Transverse colon (tissue), 4 donors: ENCODE data around the gene NLGN1. TPM values are rescaled to one million over a fixed set of nuclear protein-coding genes. Genes with fewer than 3 reads are reported as not detected.

Source experiments
- DNase-seq: peaks from one replicate; pipeline ENCODE4 v3.0.0-alpha.2; 2019
- H3K27ac ChIP-seq, 4 donors: fragments of 200-600 bp; sonication (generic); 2 replicates each; pipeline ENCODE4 v1.5.1; 2016 to 2018; ENCODE audit warnings: inconsistent platforms in 4 of 4
- H3K27me3 ChIP-seq: fragments of 200-600 bp; sonication (generic); 2 replicates; pipeline ENCODE4 v1.5.1; 2017; ENCODE audit warnings: inconsistent platforms
- H3K36me3 ChIP-seq, 4 donors: fragments of 200-600 bp; sonication (generic); 2 replicates each; pipeline ENCODE4 v1.5.1; 2017 to 2019; ENCODE audit warnings: inconsistent platforms in 4 of 4
- H3K4me1 ChIP-seq, 4 donors: fragments of 200-600 bp; sonication (generic); 2 replicates each; pipeline ENCODE4 v1.5.1; 2017 to 2020; ENCODE audit warnings: inconsistent platforms in 4 of 4
- H3K4me3 ChIP-seq, 4 donors: fragments of 200-600 bp; sonication (generic); 1 replicate in 1 of 4; 2 replicates in 3 of 4; pipeline versions ENCODE4 v1.5.1 to v1.6.1; 2017 to 2019; ENCODE audit warnings: inconsistent platforms in 4 of 4
- H3K9me3 ChIP-seq, 2 donors: fragments of 200-600 bp; sonication (generic); 2 replicates each; pipeline ENCODE4 v1.5.1; 2017 to 2019; ENCODE audit warnings: inconsistent platforms in 2 of 2
- CTCF ChIP-seq, 5 experiments: fragments of 200-600 bp in 3 of 5; fragments of 450-650 bp in 2 of 5; sonication (generic) in 3 of 5; IDR thresholded peaks; 1 replicate in 2 of 5; 2 replicates in 3 of 5; pipeline ENCODE4 v1.5.1; 2016 to 2017; ENCODE audit warnings: antibody characterized with exemption in 5 of 5, inconsistent platforms in 3 of 5, mild to moderate bottlenecking in 2 of 5, moderate library complexity in 1 of 5
- EP300 ChIP-seq: sonication (generic); formaldehyde crosslinking; IDR thresholded peaks from one replicate; pipeline ENCODE4 v1.6.1; 2017; ENCODE audit warnings: antibody characterized with exemption, low read depth
- POLR2A ChIP-seq: fragments of 450-650 bp; IDR thresholded peaks from one replicate; pipeline ENCODE4 v1.6.1; 2016; ENCODE audit warnings: antibody characterized with exemption, mild to moderate bottlenecking, moderate library complexity
- POLR2AphosphoS5 ChIP-seq, 3 donors: sonication (generic); formaldehyde crosslinking; IDR thresholded peaks; one replicate each; pipeline ENCODE4 v1.6.1; 2016; ENCODE audit warnings: antibody characterized with exemption in 3 of 3
- WGBS, 2 donors: methylation state at CpG; one replicate each; pipeline ENCODE4 v1.1.5; 2018; ENCODE audit warnings: low coverage in 1 of 2; 5-methylcytosine and 5-hydroxymethylcytosine counted together
- in situ Hi-C, 4 donors: fragments of 200-750 bp; cut with MboI; loops; one replicate each; pipeline versions ENCODE4 v1.15.0 to v1.15.1; 2017; ENCODE audit warnings: low sequenced_read_pairs in 3 of 4, low pct_ligation_motif_present in 1 of 4, low pct_unique_long_range_greater_than_20kb in 1 of 4
- intact Hi-C: fragments of 100-400 bp; cut with DNase I; formaldehyde crosslinking; loops from one replicate; pipeline ENCODE4 v1.15.1; 2023; ENCODE audit warnings: low total_unique reads
- total RNA-seq, 4 donors: library from RNA; depleted of rRNA; stranded (reverse); fragments of >200 nt; gene quantifications; one replicate each; pipeline ENCODE4 v1.1.0, GENCODE V29; 2016

NLGN1 gene
- total RNA-seq, 4 donors from 2014 or later: 0.40 to 5.2 (median 1.9) TPM; not detected in 1

GRCh38 chr3:174325834-174326700 is 928.5 kb downstream of the NLGN1 start:
- in situ Hi-C loops: no loop called here
- Histone ChIP-seq H3K4me1 (no peaks in the 10 kb centered on the region), H3K4me3 (no peak overlapping the region), H3K27me3 (no peaks in the 10 kb centered on the region), H3K9me3 (no peaks in the 10 kb centered on the region), H3K27ac (no peak overlapping the region), H3K36me3 (no peaks in the 10 kb centered on the region)
- DNase-seq: no peak
- TF ChIP-seq POLR2A (no peak), CTCF (IDR thresholded peaks at IDR 0.05) (no peak), POLR2AphosphoS5 (IDR thresholded peaks at IDR 0.05) (no peak), EP300 (no peak)
- intact Hi-C loops: no loop called here
- WGBS, 2 donors: 71 to 80% methylated on average over 6 to 7 of the region's 7 CpGs

- H3K27me3 ChIP-seq: no peaks in the 10 kb centered on the region
- in situ Hi-C loops (no loop called here), intact Hi-C loops (no loop called here)
- TF ChIP-seq POLR2A: no peak
- TF ChIP-seq EP300: no peak
- no peak for TF ChIP-seq CTCF (IDR thresholded peaks at IDR 0.05)
- TF ChIP-seq POLR2AphosphoS5 (IDR thresholded peaks at IDR 0.05): no peak
- H3K36me3 ChIP-seq: no peaks in the 10 kb centered on the region
- 80 to 87% methylated on average over 2 to 3 of the region's 3 CpGs for WGBS, 2 donors
- DNase-seq: no peak
- no peak overlapping the region for H3K27ac ChIP-seq
- H3K9me3 ChIP-seq: no peaks in the 10 kb centered on the region
- H3K4me3 ChIP-seq: no peak overlapping the region
- no peaks in the 10 kb centered on the region for H3K4me1 ChIP-seq
Measured at GRCh38 chr3:174329321-174329720, 931.8 kb downstream of the NLGN1 start.

GRCh38 chr3:174330303-174330702 is 932.8 kb downstream of the NLGN1 start:
- intact Hi-C loops: no loop called here
- no peaks in the 10 kb centered on the region for H3K4me1 ChIP-seq
- no peak for TF ChIP-seq POLR2AphosphoS5 (IDR thresholded peaks at IDR 0.05)
- no peak for TF ChIP-seq EP300
- no peak for TF ChIP-seq POLR2A
- no peak for TF ChIP-seq CTCF (IDR thresholded peaks at IDR 0.05)

GRCh38 chr3:174331095-174331800 is 933.7 kb downstream of the NLGN1 start:
- DNase-seq: no peak
- H3K4me3 ChIP-seq: no peak overlapping the region
- 67 to 74% methylated on average over 4 to 6 of the region's 6 CpGs for WGBS, 2 donors
- in situ Hi-C loops (no loop called here), intact Hi-C loops (no loop called here)
- H3K27me3 ChIP-seq: no peaks in the 10 kb centered on the region
- H3K9me3 ChIP-seq: no peaks in the 10 kb centered on the region
- no peak overlapping the region for H3K27ac ChIP-seq
- no peak for TF ChIP-seq POLR2A
- no peak for TF ChIP-seq CTCF (IDR thresholded peaks at IDR 0.05)
- TF ChIP-seq EP300: no peak
- TF ChIP-seq POLR2AphosphoS5 (IDR thresholded peaks at IDR 0.05): no peak
- no peaks in the 10 kb centered on the region for H3K4me1 ChIP-seq
- no peaks in the 10 kb centered on the region for H3K36me3 ChIP-seq

More at GRCh38 chr3:174330303-174330702, 932.8 kb downstream of the NLGN1 start:
- H3K9me3 ChIP-seq: no peaks in the 10 kb centered on the region
- no peaks in the 10 kb centered on the region for H3K27me3 ChIP-seq
- H3K4me3 ChIP-seq: no peak overlapping the region
- no peak overlapping the region for H3K27ac ChIP-seq
- in situ Hi-C loops: no loop called here
- H3K36me3 ChIP-seq: no peaks in the 10 kb centered on the region
- DNase-seq: no peak
